Measurements from ENCODE around the gene EFCAB11. TPM values are rescaled to one million over a fixed set of nuclear protein-coding genes. Genes with fewer than 3 reads are reported as not detected.
A peak's percentile ranks its signal among the peaks of the same experiment; 100 is the strongest.

The EFCAB11 gene
- total RNA-seq, 2 donors from 2014 or later, result 5.8 to 7.7 TPM

DNA sequence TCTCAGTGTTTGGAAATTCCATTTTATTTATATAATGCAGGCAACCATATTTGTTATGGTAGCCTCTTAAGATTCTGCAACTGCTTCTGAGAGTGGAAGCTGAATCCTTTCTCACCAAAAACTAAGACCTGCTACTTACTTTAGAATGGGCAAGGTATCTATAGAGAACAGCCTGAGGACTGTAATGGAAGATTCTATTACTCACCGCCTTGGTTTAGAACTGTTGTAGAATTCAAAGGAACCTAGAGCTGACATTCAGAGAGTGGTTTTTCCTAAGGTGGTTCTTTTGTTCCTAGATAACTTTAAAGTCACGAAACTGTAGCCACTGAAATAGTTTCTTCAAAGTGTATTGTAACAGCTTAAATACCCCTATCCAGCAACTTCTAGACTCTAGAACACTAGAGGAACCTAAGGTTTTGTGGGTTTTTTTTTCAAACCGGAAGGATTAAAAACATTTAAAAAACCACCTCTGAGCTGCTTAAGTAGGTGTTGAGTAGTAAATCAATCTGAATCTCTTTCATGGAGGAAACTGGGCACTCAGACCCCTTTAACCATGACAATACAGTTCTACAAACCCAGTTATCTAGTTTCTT lies 5.4 kb upstream of the EFCAB11 start:
- no peak for ATAC-seq
- intact Hi-C loops (cut with DNase I, micrococcal nuclease), result no loop called here
- DNase-seq, result no peak

DNA sequence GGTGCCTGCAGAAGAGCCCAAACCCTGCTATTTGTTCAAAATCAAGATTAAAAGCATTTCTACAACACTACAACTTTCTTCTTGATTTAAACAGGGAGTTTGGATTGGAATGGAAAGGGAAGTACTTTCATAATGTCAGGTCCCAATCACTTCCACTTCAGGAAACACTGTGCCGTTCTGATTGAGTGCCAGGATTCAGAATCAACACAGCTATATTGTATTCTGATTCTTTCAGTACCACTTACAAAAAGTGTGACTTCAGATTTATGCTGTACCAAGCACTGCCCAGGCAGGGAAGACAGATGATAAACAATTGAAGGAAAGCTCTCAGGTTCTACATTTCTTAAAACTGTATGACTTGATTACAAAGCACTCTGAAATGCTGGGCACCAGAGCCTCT lies 4.4 kb upstream of the EFCAB11 start:
- no peak for ATAC-seq
- no peak for DNase-seq
- intact Hi-C loops (cut with DNase I, micrococcal nuclease), result no loop called here

GRCh38 chr14:89957791-89958190 lies 3.3 kb upstream of the EFCAB11 start:
- DNase-seq (no peak), ATAC-seq (no peak)
- intact Hi-C loops (cut with DNase I, micrococcal nuclease), result no loop called here

GRCh38 chr14:89957376-89957775 lies 2.8 kb upstream of the EFCAB11 start:
- intact Hi-C loops (cut with DNase I, micrococcal nuclease), result no loop called here
- no peak for ATAC-seq
- DNase-seq, result no peak

DNA sequence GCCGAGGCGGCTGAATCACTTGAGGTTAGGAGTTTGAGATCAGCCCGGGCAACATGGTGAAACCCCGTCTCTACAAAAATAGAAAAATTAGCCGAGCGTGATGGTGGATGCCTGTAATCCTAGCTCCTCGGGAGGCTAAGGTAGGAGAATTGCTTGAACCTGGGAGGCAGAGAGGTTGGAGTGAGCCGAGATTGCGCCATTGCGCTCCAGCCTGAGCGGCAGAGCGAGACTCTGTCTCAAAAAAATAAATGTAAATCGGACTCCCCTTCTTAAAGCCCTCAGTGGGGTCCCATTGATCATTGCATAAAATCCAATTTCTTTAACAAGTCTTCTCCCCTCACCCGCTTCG lies 2.1 kb upstream of the EFCAB11 start:
- intact Hi-C loops (cut with DNase I, micrococcal nuclease), result no loop called here
- ATAC-seq (no peak), DNase-seq (peak in 1 of 2 donors; percentile 18)

DNA sequence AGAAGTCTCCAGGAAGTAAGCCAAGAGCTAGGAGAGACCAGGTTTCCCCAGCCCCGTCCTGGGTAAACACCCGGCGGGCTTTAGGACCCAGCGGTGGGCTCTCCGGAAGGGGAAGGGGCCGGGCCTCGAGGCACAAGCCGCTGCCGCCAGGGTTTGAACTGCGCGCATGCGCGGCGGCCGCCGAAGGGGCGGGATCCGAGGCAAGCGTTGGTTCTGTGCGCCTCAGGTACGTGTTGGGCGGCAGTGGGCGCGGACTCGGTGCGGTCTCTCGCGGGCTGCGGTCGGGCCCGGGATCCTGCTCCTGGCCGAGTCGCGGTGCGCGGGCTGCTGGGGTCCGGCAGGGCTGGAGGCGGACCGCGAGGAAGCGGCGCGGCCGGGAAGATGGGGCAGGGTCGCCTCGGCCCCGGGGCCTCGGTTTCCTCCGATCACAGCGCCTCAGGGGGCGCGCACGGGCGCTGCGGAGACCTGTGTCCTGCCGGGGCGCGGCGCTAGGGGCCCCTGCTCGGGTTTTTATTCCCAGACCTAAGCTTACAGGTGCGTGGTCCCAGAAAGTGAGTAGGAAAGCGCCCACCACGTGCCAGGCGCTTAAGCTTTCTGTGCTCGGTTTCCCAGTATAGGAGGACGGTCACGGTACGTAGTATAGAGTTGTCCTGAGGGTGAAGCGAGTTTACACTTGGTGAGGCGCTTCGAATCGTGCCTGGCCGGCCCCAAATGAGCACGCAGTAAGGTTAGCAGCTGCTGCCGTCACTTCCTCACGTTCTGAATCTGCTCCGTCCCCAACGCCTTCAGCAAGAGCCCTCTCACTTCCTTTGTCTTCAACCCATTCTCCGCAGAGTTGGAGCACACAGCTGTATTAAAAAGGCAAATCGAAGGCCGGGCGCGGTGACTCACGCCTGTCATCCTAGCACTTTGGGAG lies 1.5 kb upstream of the EFCAB11 start, which contains the start of gene TDP1:
Gene TDP1, plus strand, starts transcription at position 183 of the 916 bp plus-strand sequence. CDS start 7,188 bp downstream, outside the sequence.
- peak; percentile 83 for ATAC-seq
- intact Hi-C loops (cut with DNase I, micrococcal nuclease), result no loop called here
- DNase-seq, result peak; percentile 97 to 98

GRCh38 chr14:89955022-89955744 lies 653 bp upstream of the EFCAB11 start:
- intact Hi-C loops (cut with DNase I, micrococcal nuclease), result no loop called here
- no peak for DNase-seq
- ATAC-seq, result peak; percentile 44

- intact Hi-C loops (cut with DNase I, micrococcal nuclease), result no loop called here
- ATAC-seq (no peak), DNase-seq (no peak)
Measured at GRCh38 chr14:89953602-89954001, 928 bp downstream of the EFCAB11 start.

GRCh38 chr14:89952576-89952975 lies 2.0 kb downstream of the EFCAB11 start:
- intact Hi-C loops (cut with DNase I, micrococcal nuclease), result no loop called here
- ATAC-seq (no peak), DNase-seq (no peak)

DNA sequence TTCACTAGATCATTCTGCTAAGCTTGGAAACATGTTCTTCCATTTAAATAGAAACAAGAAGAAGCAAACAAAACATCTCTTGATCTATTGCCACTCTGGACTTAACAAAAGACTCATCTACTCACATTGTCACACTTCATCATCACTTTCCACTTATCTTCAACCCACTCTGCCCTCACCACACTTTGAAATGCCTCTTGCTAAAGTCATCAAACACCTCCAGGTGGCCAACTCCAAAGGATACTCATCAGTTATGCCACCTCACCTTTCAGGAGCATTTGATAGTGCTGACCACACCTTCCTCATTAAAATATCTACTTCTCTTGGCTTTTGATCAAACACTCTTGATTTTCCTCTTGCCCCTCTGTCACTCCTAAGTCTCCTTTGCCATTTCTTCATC lies 7.2 kb downstream of the EFCAB11 start:
- intact Hi-C loops (cut with DNase I, micrococcal nuclease), result no loop called here
- no peak for ATAC-seq
- DNase-seq, result no peak

- ATAC-seq (no peak), DNase-seq (no peak)
- intact Hi-C loops (cut with DNase I, micrococcal nuclease), result no loop called here
Measured at GRCh38 chr14:89941830-89942377, 12.6 kb downstream of the EFCAB11 start.

DNA sequence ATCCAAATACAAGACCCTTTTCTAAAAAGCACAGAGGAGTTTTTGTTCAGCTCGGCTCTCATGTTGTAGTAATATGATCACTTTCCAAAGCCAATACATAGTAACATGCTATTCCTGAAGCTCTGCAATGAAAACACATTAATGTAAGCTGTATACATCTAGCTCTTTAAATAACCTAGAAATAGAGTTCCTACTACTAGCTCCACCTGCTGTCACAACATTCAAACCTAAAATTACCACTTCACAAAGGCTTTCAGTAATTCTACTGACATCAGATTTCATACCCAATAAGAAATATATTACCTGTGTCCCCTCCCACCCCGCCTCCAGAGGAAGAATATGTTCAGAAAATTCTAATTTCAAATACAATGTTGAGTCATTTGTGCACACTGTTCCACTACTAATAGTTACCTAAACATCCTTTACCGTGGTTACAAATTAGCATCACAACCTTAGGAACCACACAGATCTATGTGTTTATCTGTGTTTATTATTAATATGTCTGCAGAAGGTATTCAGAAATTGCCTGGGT lies 17.8 kb downstream of the EFCAB11 start:
- intact Hi-C loops (cut with DNase I, micrococcal nuclease), result no loop called here
- DNase-seq (no peak), ATAC-seq (no peak)

DNA sequence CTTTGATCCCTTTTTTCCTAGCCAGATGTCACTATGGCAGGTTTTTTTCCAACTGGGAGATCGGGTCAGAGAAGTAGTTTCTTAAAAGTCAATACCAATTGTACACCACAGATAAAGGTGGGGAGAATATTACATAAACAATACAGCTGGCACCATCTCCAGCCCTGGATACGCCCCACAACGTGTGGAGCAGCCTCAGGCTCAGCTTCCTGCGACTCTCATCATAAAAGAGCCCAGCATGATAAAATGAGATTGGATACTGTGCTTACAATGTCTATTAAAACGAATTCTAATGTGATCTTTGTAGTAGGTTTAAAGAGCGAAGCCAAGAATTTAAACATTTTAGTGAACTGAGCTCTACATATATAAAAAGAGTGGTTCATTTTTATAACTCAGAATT lies 21.5 kb downstream of the EFCAB11 start:
- intact Hi-C loops (cut with DNase I, micrococcal nuclease), result no loop called here
- DNase-seq (peak in 1 of 2 donors; percentile 16), ATAC-seq (peak; percentile 80)

DNA sequence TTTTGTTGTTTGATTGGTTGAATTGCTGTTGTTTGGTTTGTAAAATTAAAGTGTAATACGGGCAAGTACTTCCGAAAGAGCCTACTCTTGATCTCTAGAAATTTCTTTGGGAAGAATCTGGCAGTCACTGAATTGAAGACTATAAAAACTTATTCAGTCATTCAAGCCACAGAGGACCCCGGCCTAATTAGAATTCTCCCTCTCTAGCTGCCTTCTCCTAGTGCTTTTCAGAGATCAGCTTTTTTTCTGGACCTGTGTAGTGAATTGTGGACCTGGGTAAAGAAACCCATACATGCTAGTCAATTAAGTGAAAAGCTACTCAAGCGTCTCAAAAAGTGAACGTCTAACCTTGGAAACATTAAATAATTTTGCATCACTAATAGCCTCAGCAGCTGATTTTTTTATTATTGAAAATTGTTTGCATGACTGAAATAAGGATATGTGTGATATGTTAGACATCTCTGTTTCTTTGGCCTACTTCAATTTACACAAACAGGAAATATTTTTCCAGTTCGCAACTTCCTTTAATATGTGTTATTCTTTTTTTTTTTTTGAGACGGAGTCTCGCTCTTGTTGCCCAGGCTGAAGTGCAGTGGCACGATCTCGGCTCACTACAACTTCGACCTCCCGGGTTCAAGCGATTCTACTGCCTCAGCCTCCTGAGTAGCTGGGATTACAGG lies 27.2 kb downstream of the EFCAB11 start:
- ATAC-seq, result no peak
- intact Hi-C loops (cut with DNase I, micrococcal nuclease), result no loop called here

DNA sequence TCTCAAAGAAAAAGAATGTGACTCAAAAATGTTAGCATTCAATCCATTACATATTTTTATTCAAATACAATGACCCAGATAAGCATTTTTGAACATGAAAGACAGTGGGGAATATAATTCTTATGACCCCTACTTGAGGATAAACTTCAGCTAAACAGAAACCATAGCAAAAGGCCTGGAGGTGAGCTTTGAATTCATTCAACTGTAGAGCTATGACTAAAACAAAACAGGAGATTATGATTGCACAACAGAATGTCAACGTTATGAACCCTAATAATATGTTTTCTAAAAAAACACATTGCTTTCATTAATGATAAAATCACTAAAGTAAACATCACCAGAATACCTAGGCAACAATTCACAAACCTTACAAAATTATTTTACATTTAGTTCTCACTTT lies 27.8 kb downstream of the EFCAB11 start:
- DNase-seq (no peak), ATAC-seq (no peak)
- intact Hi-C loops (cut with DNase I, micrococcal nuclease), result no loop called here

More for the DNA sequence above, 27.2 kb downstream of the EFCAB11 start:
- no peak for DNase-seq

DNA sequence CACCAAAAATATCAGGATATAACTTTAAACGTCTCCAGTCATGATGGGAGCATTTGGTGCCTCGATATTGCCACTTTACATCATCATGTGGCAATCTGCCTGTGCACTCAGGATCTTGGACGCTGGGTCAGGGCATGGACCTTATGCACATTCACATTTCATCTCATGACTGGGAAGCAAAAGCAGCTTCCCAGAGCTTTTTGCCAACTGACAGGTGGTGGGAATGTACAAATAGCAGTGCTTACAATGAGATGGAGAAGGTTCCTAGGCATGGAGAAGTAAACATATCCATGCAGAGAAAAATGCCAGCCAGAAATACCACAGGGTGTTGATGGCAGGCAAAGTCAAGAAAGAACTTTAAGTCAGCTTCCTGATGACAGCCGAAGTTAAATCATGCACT lies 30.3 kb downstream of the EFCAB11 start:
- ATAC-seq (no peak), DNase-seq (no peak)

DNA sequence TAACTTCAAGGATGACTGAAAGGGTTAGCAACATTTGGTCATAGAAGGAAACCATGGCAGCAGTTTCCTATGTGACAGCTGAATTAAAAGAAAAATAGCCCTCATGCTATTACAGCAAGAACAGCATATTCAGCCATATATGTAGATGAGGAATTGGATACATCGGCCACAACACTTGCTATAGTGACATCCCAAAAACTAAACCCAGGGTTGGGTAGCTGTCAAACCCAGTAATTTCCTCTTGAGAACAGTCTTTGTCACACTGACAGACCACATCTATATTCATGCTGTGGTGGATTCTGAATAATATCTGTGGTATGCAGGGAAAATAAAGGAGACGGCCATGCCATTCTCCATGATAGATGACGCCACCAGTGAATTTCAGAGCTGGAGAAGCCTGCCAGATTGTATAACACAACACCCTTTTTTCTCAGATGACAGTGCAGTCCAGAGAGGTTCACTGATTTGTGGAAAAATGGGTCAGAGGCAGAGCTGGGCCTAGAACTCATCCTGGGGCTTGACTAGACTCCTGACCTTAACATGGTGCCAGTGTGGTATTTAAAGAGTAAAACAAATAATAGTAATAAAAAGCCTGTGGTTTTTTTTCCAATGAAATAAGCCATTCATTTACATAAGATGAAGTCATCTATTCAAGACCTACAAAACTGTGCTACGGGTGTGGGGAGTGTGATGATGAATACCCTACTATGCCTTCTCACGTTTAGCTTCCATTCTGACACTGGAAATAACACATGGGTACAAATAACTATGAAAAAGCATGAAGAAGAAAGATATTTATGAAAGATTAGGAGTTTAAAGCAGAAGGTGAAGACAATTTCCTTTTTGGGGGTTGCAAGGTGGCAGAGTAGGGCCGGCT lies 32.3 kb downstream of the EFCAB11 start:
- ATAC-seq (no peak), DNase-seq (no peak)
- intact Hi-C loops (cut with DNase I, micrococcal nuclease), result no loop called here

More for the DNA sequence above, 30.3 kb downstream of the EFCAB11 start:
- intact Hi-C loops (cut with DNase I, micrococcal nuclease), result no loop called here

DNA sequence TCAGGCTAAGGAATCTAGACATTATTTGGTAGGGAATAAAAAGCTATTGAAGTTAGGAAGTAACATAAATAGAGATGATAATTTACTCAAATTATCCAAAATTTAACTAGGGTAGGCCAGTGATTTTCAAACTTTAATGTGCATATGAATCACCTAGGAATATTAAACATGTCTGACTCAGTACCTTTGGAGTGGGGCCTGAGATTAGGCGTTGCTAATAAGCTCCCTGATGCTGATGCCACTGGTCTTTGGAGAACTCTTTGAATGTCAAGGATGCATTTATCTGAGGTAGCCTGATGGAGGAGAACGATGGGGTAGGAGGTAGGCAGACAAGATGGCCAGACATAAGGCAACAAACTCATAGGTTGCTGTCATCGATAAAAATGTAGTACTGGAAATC lies 33.2 kb downstream of the EFCAB11 start:
- ATAC-seq, result no peak
- DNase-seq, result no peak
- intact Hi-C loops (cut with DNase I, micrococcal nuclease), result no loop called here

All from left colon (tissue), 2 donors.